NCI-H146 (cell line): Measurements from ENCODE around the gene ZNF385B.
"Not testable (repeated sequence)": the region's sequence is repeated elsewhere in the genome, so short reads cannot be mapped to it uniquely, and the experiment has no call there.

Source experiments
- DNase-seq: peaks from one replicate; lab custom pipeline; 2025; lab: John Stamatoyannopoulos, UW

Gene ZNF385B

GRCh38 chr2:179802051-179802882 lies 59.1 kb downstream of the ZNF385B start:
- no peak for DNase-seq

- no peak for DNase-seq
Measured at GRCh38 chr2:179800776-179801175, 60.6 kb downstream of the ZNF385B start.

GRCh38 chr2:179796213-179797007 lies 65.0 kb downstream of the ZNF385B start:
- DNase-seq = no peak

- DNase-seq = no peak
Measured at GRCh38 chr2:179793902-179794301, 67.5 kb downstream of the ZNF385B start.

GRCh38 chr2:179793238-179793637 lies 68.2 kb downstream of the ZNF385B start:
- DNase-seq = no peak

GRCh38 chr2:179790235-179791217 lies 70.9 kb downstream of the ZNF385B start:
- peak; percentile 2 for DNase-seq

GRCh38 chr2:179788104-179788503 lies 73.3 kb downstream of the ZNF385B start:
- DNase-seq = no peak

- DNase-seq = no peak
Measured at GRCh38 chr2:179787601-179788000, 73.8 kb downstream of the ZNF385B start.

- no peak for DNase-seq
Measured at GRCh38 chr2:179785902-179786301, 75.5 kb downstream of the ZNF385B start.

- DNase-seq = not testable (repeated sequence)
Measured at GRCh38 chr2:179782346-179782745, 79.1 kb downstream of the ZNF385B start.

- DNase-seq = no peak
Measured at GRCh38 chr2:179773986-179774385, 87.4 kb downstream of the ZNF385B start.

GRCh38 chr2:179772346-179772745 lies 89.1 kb downstream of the ZNF385B start:
- no peak for DNase-seq

- DNase-seq = no peak
Measured at GRCh38 chr2:179771791-179772190, 89.6 kb downstream of the ZNF385B start.

GRCh38 chr2:179770029-179770428 lies 91.4 kb downstream of the ZNF385B start:
- DNase-seq = no peak

- no peak for DNase-seq
Measured at GRCh38 chr2:179769323-179769722, 92.1 kb downstream of the ZNF385B start.

GRCh38 chr2:179768765-179769164 lies 92.6 kb downstream of the ZNF385B start:
- no peak for DNase-seq

- DNase-seq = no peak
Measured at GRCh38 chr2:179765666-179766065, 95.7 kb downstream of the ZNF385B start.

GRCh38 chr2:179764710-179765109 lies 96.7 kb downstream of the ZNF385B start:
- DNase-seq = no peak

- DNase-seq = no peak
Measured at GRCh38 chr2:179758636-179759035, 102.8 kb downstream of the ZNF385B start.

GRCh38 chr2:179751163-179751809 lies 110.1 kb downstream of the ZNF385B start:
- peak; percentile 28 for DNase-seq

GRCh38 chr2:179749210-179749609 lies 112.2 kb downstream of the ZNF385B start:
- DNase-seq = no peak
